B cell (primary cell): ENCODE results near the gene MRC2. TPM values are rescaled to one million over a fixed set of nuclear protein-coding genes. Genes with fewer than 3 reads are reported as not detected.
"Not testable (repeated sequence)": the region's sequence is repeated elsewhere in the genome, so short reads cannot be mapped to it uniquely, and the experiment has no call there.

Experiments used
- ATAC-seq: fragments of 200-7000 bp; cut with Tn5 transposase; one replicate; pipeline ENCODE4 v1.10.0; 2021; ENCODE audit warnings: low read depth, mild to moderate bottlenecking, moderate number of reproducible peaks, moderate library complexity
- CTCF ChIA-PET: fragments of 350-600 bp; sonication (Branson Sonifier 250); formaldehyde crosslinking; loops from one replicate; lab custom pipeline; 2021; ENCODE audit warnings: antibody characterized with exemption, inconsistent platforms; lab: Charles Lee
- POLR2A ChIA-PET: fragments of 350-600 bp; sonication (Branson Sonifier 250); formaldehyde crosslinking; loops from one replicate; lab custom pipeline; 2021; ENCODE audit warnings: antibody characterized with exemption; lab: Charles Lee
- DNase-seq: peaks from one replicate; pipeline ENCODE4 v3.0.0; 2013
- H2AFZ ChIP-seq: 2 replicates; pipeline ENCODE4 v1.6.1; 2012; ENCODE audit warnings: mild to moderate bottlenecking, low read depth, low read length; ENCODE audit not compliant: insufficient read depth, poor library complexity, severe bottlenecking
- H3K27ac ChIP-seq, 2 donors: 1 replicate in 1 of 2; 2 replicates in 1 of 2; pipeline ENCODE4 v1.5.1; 2012 to 2013; ENCODE audit warnings: low read length in 2 of 2, mild to moderate bottlenecking in 2 of 2, moderate library complexity in 1 of 2
- H3K27me3 ChIP-seq, 4 experiments: fragments of 200-600 bp in 1 of 4; sonication (generic) in 1 of 4; replicated peaks in 1 of 4; 1 replicate in 2 of 4; 2 replicates in 2 of 4; pipeline versions ENCODE4 v1.6.1 to v1.7.0; 2013 to 2016; ENCODE audit warnings: low read length in 3 of 4, mild to moderate bottlenecking in 2 of 4, mixed read lengths in 1 of 4, moderate library complexity in 1 of 4; ENCODE audit not compliant: insufficient read depth in 4 of 4, control insufficient read depth in 3 of 4; ENCODE audit errors: control extremely low read depth in 1 of 4
- H3K36me3 ChIP-seq, 2 experiments: replicated peaks in 1 of 2; 1 replicate in 1 of 2; 2 replicates in 1 of 2; pipeline versions ENCODE4 v1.6.1 to v1.7.1; 2013; ENCODE audit warnings: low read length in 1 of 2; ENCODE audit not compliant: insufficient read depth in 2 of 2, control insufficient read depth in 1 of 2; ENCODE audit errors: control extremely low read depth in 1 of 2, extremely low read depth in 1 of 2
- H3K4me1 ChIP-seq, 2 donors: fragments of 200-600 bp in 1 of 2; sonication (generic) in 1 of 2; 1 replicate in 1 of 2; 2 replicates in 1 of 2; pipeline versions ENCODE4 v1.5.1 to v1.6.1; 2013 to 2017; ENCODE audit warnings: low read length in 2 of 2; ENCODE audit not compliant: control insufficient read depth in 2 of 2, insufficient read depth in 2 of 2
- H3K4me2 ChIP-seq: replicated peaks from 2 replicates; pipeline ENCODE3; 2012; ENCODE audit warnings: mild to moderate bottlenecking, low read depth, low read length; ENCODE audit not compliant: poor library complexity, severe bottlenecking
- H3K4me3 ChIP-seq, 5 experiments: fragments of 200-600 bp in 1 of 5; sonication (generic) in 1 of 5; 1 replicate in 3 of 5; 2 replicates in 2 of 5; pipeline versions ENCODE4 v1.5.1 to v1.7.0; 2011 to 2016; ENCODE audit warnings: low read length in 4 of 5, mild to moderate bottlenecking in 4 of 5, low read depth in 2 of 5, control low read depth in 1 of 5, moderate library complexity in 1 of 5; ENCODE audit not compliant: insufficient read depth in 1 of 5; ENCODE audit errors: control extremely low read depth in 1 of 5, extremely low read depth in 1 of 5
- H3K79me2 ChIP-seq: fragments of 200-600 bp; sonication (generic); one replicate; pipeline ENCODE4 v1.6.0; 2016; ENCODE audit warnings: low read length; ENCODE audit not compliant: control insufficient read depth, insufficient read depth
- H3K9ac ChIP-seq: fragments of 200-600 bp; sonication (generic); 2 replicates; pipeline ENCODE4 v1.6.1; 2017; ENCODE audit warnings: mild to moderate bottlenecking, low read length, moderate library complexity
- H3K9me3 ChIP-seq, 3 donors: one replicate each; pipeline versions ENCODE4 v1.6.1 to v1.7.1; 2013; ENCODE audit warnings: low read length in 2 of 3; ENCODE audit not compliant: control insufficient read depth in 2 of 3, insufficient read depth in 1 of 3; ENCODE audit errors: control extremely low read depth in 1 of 3
- H4K20me1 ChIP-seq: 2 replicates; pipeline ENCODE4 v1.6.0; 2012; ENCODE audit warnings: mild to moderate bottlenecking, low read length; ENCODE audit not compliant: insufficient read depth, control insufficient read depth, poor library complexity, severe bottlenecking
- H3K27ac Mint-ChIP-seq: one replicate; pipeline ENCODE4 v1.8.0; 2021; ENCODE audit warnings: mixed read lengths
- H3K27me3 Mint-ChIP-seq: one replicate; pipeline ENCODE4 v1.8.0; 2021; ENCODE audit warnings: mixed read lengths
- H3K4me1 Mint-ChIP-seq: one replicate; pipeline ENCODE4 v1.8.0; 2021; ENCODE audit warnings: mixed read lengths
- H3K4me3 Mint-ChIP-seq: one replicate; pipeline ENCODE4 v1.8.0; 2021; ENCODE audit warnings: mixed read lengths
- H3K9me3 Mint-ChIP-seq: one replicate; pipeline ENCODE4 v1.8.0; 2022; ENCODE audit warnings: mixed read lengths; ENCODE audit not compliant: insufficient read depth
- EZH2 ChIP-seq: IDR thresholded peaks from 2 replicates; pipeline ENCODE4 v1.6.1; 2012; ENCODE audit warnings: borderline replicate concordance, low read depth, mild to moderate bottlenecking, moderate library complexity, low read length; ENCODE audit not compliant: insufficient read depth, poor library complexity, severe bottlenecking
- whole genome bisulfite sequencing: methylation state at CpG from one replicate; pipeline ENCODE4 v1.1.5; 2013; ENCODE audit warnings: missing lambda C conversion rate; ENCODE audit not compliant: insufficient coverage; 5-methylcytosine and 5-hydroxymethylcytosine counted together
- intact Hi-C: fragments of 100-400 bp; cut with micrococcal nuclease; formaldehyde crosslinking; loops from one replicate; pipeline ENCODE4 v1.10.0; 2022
- polyA plus RNA-seq: library from polyadenylated mRNA; depleted of rRNA; stranded (reverse); fragments of >200 nt; gene quantifications from 2 replicates; pipeline ENCODE4 v1.2.3, GENCODE V29; 2012
- total RNA-seq, 2 donors: library from RNA; stranded (reverse); fragments of 120-200 nt in 1 of 2; gene quantifications; 1 replicate in 1 of 2; 2 replicates in 1 of 2; pipeline versions ENCODE4 v1.2.3 to v1.2.4, GENCODE V29; 2013 to 2022
- TF ChIP-seq, protein P1 (sequence below): fragments of 200-600 bp; IDR thresholded peaks from one replicate; pipeline ENCODE4 v1.8.0; 2022; ENCODE audit warnings: antibody characterized with exemption, mild to moderate bottlenecking

Gene MRC2
- total and polyA plus RNA-seq, 2 donors (not counting 1 experiment from before 2014, with no cell fraction given) = 0.09 to 0.34 TPM

DNA sequence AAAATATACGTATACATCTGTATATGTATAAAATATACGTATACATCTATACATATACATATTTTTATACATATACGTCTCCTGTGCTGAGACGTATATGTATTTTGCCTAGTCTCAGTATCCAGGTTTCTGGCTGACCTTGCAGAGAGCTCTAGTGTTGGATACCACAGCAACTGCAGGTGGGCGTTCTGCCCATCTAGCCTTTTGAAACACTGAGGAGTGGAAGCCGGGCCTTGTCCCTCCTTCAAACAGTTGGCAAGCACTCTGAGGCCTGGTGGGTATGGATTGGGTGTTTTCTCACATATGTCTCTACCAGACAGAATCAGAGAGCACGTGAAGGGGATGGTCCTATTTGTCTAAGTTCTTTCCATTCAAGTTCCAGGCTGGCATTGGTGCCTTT lies 39.4 kb upstream of the MRC2 start:
- 100% methylated on average over 4 of the region's 7 CpGs for WGBS
- Histone ChIP-seq H2AFZ (no peak overlapping the region), H3K79me2 (no peaks in the 10 kb centered on the region), H3K9ac (no peak overlapping the region), H3K9me3 (no peaks in the 10 kb centered on the region), H3K4me2 (no peak overlapping the region), H3K4me1 (no peaks in the 10 kb centered on the region), H4K20me1 (no peaks in the 10 kb centered on the region), H3K36me3 (peaks cover 7 to 36% of the 10 kb centered on the region in 2 experiments), H3K4me3 (no peak overlapping the region), H3K27ac (no peak overlapping the region), H3K27me3 (no peaks in the 10 kb centered on the region)
- CTCF ChIA-PET = no interaction called here
- Mint-ChIP-seq H3K27me3 (no peaks in the 10 kb centered on the region), H3K4me1 (no peaks in the 10 kb centered on the region), H3K27ac (no peak overlapping the region), H3K4me3 (no peak overlapping the region), H3K9me3 (no peaks in the 10 kb centered on the region)
- intact Hi-C loops = no loop called here
- no peak for TF ChIP-seq EZH2
- TF ChIP-seq, protein P1, sequence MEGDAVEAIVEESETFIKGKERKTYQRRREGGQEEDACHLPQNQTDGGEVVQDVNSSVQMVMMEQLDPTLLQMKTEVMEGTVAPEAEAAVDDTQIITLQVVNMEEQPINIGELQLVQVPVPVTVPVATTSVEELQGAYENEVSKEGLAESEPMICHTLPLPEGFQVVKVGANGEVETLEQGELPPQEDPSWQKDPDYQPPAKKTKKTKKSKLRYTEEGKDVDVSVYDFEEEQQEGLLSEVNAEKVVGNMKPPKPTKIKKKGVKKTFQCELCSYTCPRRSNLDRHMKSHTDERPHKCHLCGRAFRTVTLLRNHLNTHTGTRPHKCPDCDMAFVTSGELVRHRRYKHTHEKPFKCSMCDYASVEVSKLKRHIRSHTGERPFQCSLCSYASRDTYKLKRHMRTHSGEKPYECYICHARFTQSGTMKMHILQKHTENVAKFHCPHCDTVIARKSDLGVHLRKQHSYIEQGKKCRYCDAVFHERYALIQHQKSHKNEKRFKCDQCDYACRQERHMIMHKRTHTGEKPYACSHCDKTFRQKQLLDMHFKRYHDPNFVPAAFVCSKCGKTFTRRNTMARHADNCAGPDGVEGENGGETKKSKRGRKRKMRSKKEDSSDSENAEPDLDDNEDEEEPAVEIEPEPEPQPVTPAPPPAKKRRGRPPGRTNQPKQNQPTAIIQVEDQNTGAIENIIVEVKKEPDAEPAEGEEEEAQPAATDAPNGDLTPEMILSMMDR = no peak
- POLR2A ChIA-PET = no interaction called here
- DNase-seq (no peak), ATAC-seq (no peak)

DNA sequence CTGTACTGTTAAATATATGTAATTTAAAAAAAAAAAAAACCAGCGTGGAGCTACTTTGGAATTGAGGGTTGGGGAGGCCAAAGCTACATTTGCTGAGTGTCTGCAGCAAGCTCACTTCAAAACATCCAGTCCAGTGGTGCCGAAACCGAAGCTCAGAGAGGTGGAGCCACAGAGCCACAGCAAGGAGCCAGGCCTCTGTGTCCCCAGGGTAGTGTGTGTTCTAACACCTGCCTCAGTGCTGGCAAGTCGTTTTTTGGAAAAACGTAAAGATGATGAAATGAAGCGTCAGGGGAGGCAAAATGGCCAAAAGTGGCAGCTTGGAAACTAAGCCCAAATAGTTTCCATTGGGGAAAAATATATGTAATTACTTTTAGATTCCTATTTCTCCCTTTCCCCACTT lies 36.1 kb upstream of the MRC2 start:
- TF ChIP-seq, protein P1 = no peak
- no peak for TF ChIP-seq EZH2
- H3K4me3 Mint-ChIP-seq = no peak overlapping the region
- POLR2A ChIA-PET = interaction anchor here (0.8 kb wide), 1 partner anchor 20 kb away, joined by 5 read pairs; no protein-coding TSS in a partner anchor
- DNase-seq (no peak), ATAC-seq (no peak)
- Histone ChIP-seq H3K36me3 (peaks cover 4 to 42% of the 10 kb centered on the region in 2 experiments), H2AFZ (no peak overlapping the region), H3K4me2 (no peak overlapping the region), H3K79me2 (no peaks in the 10 kb centered on the region), H3K4me1 (no peaks in the 10 kb centered on the region), H3K9ac (no peak overlapping the region), H4K20me1 (no peaks in the 10 kb centered on the region), H3K27ac (no peak overlapping the region), H3K9me3 (peaks cover 0 to 7% (median 0%) of the 10 kb centered on the region in 3 donors), H3K4me3 (no peak overlapping the region), H3K27me3 (no peaks in the 10 kb centered on the region)
- H3K9me3 Mint-ChIP-seq = no peaks in the 10 kb centered on the region
- H3K4me1 Mint-ChIP-seq = no peaks in the 10 kb centered on the region
- no peaks in the 10 kb centered on the region for H3K27me3 Mint-ChIP-seq
- intact Hi-C loops = no loop called here
- CTCF ChIA-PET = no interaction called here
- WGBS = 92% methylated on average over 6 of the region's 6 CpGs
- no peak overlapping the region for H3K27ac Mint-ChIP-seq

DNA sequence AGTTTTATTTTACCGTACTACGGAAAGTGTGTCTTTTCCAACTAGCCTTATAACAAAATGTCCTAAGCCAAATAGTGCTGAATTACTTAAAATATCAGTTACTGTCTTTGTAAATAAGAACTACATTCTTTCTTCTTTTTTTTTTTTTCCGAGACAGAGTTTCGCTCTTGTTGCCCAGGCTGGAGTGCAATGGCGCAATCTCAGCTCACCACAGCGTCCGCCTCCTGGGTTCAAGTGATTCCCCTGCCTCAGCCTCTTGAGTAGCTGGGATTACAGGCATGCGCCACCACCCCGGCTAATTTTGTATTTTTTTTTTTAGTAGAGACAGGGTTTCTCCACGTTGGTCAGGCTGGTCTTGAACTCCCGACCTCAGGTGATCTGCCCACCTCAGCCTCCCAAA lies 35.6 kb upstream of the MRC2 start:
- H3K27ac Mint-ChIP-seq, intact Hi-C loops, H3K9me3 ChIP-seq, H3K27me3 ChIP-seq, H3K4me2 ChIP-seq, H2AFZ ChIP-seq, H3K9me3 Mint-ChIP-seq, CTCF ChIA-PET, ATAC-seq, H3K4me1 ChIP-seq, H4K20me1 ChIP-seq, H3K27me3 Mint-ChIP-seq, H3K27ac ChIP-seq, H3K79me2 ChIP-seq, H3K4me3 ChIP-seq, H3K9ac ChIP-seq, H3K4me1 Mint-ChIP-seq, H3K4me3 Mint-ChIP-seq, DNase-seq: not testable (repeated sequence)
- POLR2A ChIA-PET = interaction anchor here (0.8 kb wide), 1 partner anchor 20 kb away, joined by 5 read pairs; no protein-coding TSS in a partner anchor
- WGBS = 75% methylated on average over 4 of the region's 11 CpGs
- H3K36me3 ChIP-seq = peaks cover 6 to 45% of the 10 kb centered on the region in 2 experiments
